H9 (cell line): ENCODE measurements around the gene GTF2A1L. TPM values are rescaled to one million over a fixed set of nuclear protein-coding genes. Genes with fewer than 3 reads are reported as not detected.

Source experiments
- DNase-seq: peaks from one replicate; pipeline ENCODE4 v3.0.0-alpha.2; 2017
- H2AFZ ChIP-seq: one replicate; pipeline ENCODE4 v1.6.1; 2013; ENCODE audit warnings: mild to moderate bottlenecking, low read length, control low read depth, moderate library complexity
- H2AK5ac ChIP-seq: 2 replicates; pipeline ENCODE4 v1.6.1; 2013; ENCODE audit warnings: low read length, control low read depth, mixed read lengths; ENCODE audit not compliant: insufficient read length
- H2BK120ac ChIP-seq: one replicate; pipeline ENCODE4 v1.6.1; 2013; ENCODE audit warnings: low read depth, mild to moderate bottlenecking, low read length, control low read depth, inconsistent platforms; ENCODE audit not compliant: poor library complexity, severe bottlenecking
- H2BK12ac ChIP-seq: 2 replicates; pipeline ENCODE4 v1.6.1; 2013; ENCODE audit warnings: low read length, control low read depth, mixed read lengths, low read depth; ENCODE audit not compliant: insufficient read length
- H2BK15ac ChIP-seq: 2 replicates; pipeline ENCODE4 v1.6.1; 2013; ENCODE audit warnings: low read depth, low read length, control low read depth
- H2BK20ac ChIP-seq: one replicate; pipeline ENCODE4 v1.6.1; 2013; ENCODE audit warnings: low read depth, mild to moderate bottlenecking, low read length, control low read depth, inconsistent platforms; ENCODE audit not compliant: poor library complexity, severe bottlenecking
- H2BK5ac ChIP-seq: 2 replicates; pipeline ENCODE4 v1.6.1; 2013; ENCODE audit warnings: low read length, control low read depth, mixed read lengths; ENCODE audit not compliant: insufficient read length
- H3K14ac ChIP-seq: 2 replicates; pipeline ENCODE4 v1.6.1; 2013; ENCODE audit warnings: low read length, control low read depth; ENCODE audit not compliant: insufficient read depth
- H3K18ac ChIP-seq: 2 replicates; pipeline ENCODE4 v1.6.1; 2013; ENCODE audit warnings: low read depth, mild to moderate bottlenecking, mixed read lengths, low read length, control low read depth; ENCODE audit not compliant: insufficient read length
- H3K23ac ChIP-seq: 2 replicates; pipeline ENCODE4 v1.6.1; 2013; ENCODE audit warnings: low read length, control low read depth, mixed read lengths, low read depth; ENCODE audit not compliant: insufficient read length
- H3K23me2 ChIP-seq: 2 replicates; pipeline ENCODE4 v1.6.1; 2013; ENCODE audit warnings: low read depth, mild to moderate bottlenecking, mixed read lengths, low read length, control low read depth; ENCODE audit not compliant: insufficient read length, poor library complexity, severe bottlenecking
- H3K27ac ChIP-seq: 2 replicates; pipeline ENCODE4 v1.5.1; 2013; ENCODE audit warnings: low read length, control low read depth, mixed read lengths, low read depth; ENCODE audit not compliant: insufficient read length
- H3K27me3 ChIP-seq: 2 replicates; pipeline ENCODE4 v1.6.1; 2013; ENCODE audit warnings: low read length, control low read depth, inconsistent platforms; ENCODE audit not compliant: insufficient read depth
- H3K4ac ChIP-seq: 2 replicates; pipeline ENCODE4 v1.6.1; 2013; ENCODE audit warnings: low read depth, mild to moderate bottlenecking, control low read depth, inconsistent platforms, low read length, moderate library complexity
- H3K4me1 ChIP-seq: 2 replicates; pipeline ENCODE4 v1.6.1; 2013; ENCODE audit warnings: low read length, control low read depth, inconsistent platforms; ENCODE audit not compliant: insufficient read depth
- H3K4me2 ChIP-seq: 2 replicates; pipeline ENCODE4 v1.6.1; 2013; ENCODE audit warnings: low read length, control low read depth, mixed read lengths; ENCODE audit not compliant: insufficient read length, insufficient read depth
- H3K56ac ChIP-seq: 2 replicates; pipeline ENCODE4 v1.6.1; 2013; ENCODE audit warnings: low read depth, mild to moderate bottlenecking, mixed read lengths, low read length, control low read depth; ENCODE audit not compliant: insufficient read length
- H3K79me1 ChIP-seq: 2 replicates; pipeline ENCODE4 v1.6.1; 2013; ENCODE audit warnings: low read depth, mild to moderate bottlenecking, moderate library complexity, low read length, control low read depth, inconsistent platforms; ENCODE audit not compliant: insufficient read depth, poor library complexity, severe bottlenecking
- H3K79me2 ChIP-seq: 2 replicates; pipeline ENCODE4 v1.6.1; 2013; ENCODE audit warnings: low read length, control low read depth, inconsistent platforms; ENCODE audit not compliant: insufficient read depth
- H3K9ac ChIP-seq: 2 replicates; pipeline ENCODE4 v1.6.1; 2013; ENCODE audit warnings: low read length, control low read depth, mixed read lengths; ENCODE audit not compliant: insufficient read length; ENCODE audit errors: extremely low read depth
- H3K9me3 ChIP-seq: one replicate; pipeline ENCODE4 v1.6.1; 2013; ENCODE audit warnings: low read depth, low read length, inconsistent platforms; ENCODE audit not compliant: control insufficient read depth
- H3T11ph ChIP-seq: one replicate; pipeline ENCODE4 v1.6.1; 2013; ENCODE audit warnings: mild to moderate bottlenecking, low read length, control low read depth, inconsistent platforms
- H4K20me1 ChIP-seq: one replicate; pipeline ENCODE4 v1.6.1; 2013; ENCODE audit not compliant: control insufficient read depth, insufficient read length, insufficient read depth
- H4K5ac ChIP-seq: 2 replicates; pipeline ENCODE4 v1.6.1; 2013; ENCODE audit warnings: low read depth, mild to moderate bottlenecking, mixed read lengths, low read length, control low read depth; ENCODE audit not compliant: insufficient read length
- H4K8ac ChIP-seq: replicated peaks from 2 replicates; pipeline ENCODE4 v1.6.1; 2013; ENCODE audit warnings: low read length, control low read depth, mixed read lengths, low read depth; ENCODE audit not compliant: insufficient read length
- H4K91ac ChIP-seq: 2 replicates; pipeline ENCODE4 v1.6.1; 2013; ENCODE audit warnings: low read depth, mild to moderate bottlenecking, moderate library complexity, mixed read lengths, low read length, control low read depth; ENCODE audit not compliant: insufficient read length
- H3K27ac Mint-ChIP-seq, 3 experiments: 2 replicates in 2 of 3; 3 replicates in 1 of 3; pipeline ENCODE4 v1.8.0; 2020 to 2021; ENCODE audit warnings: mixed read lengths in 3 of 3, mild to moderate bottlenecking in 1 of 3, moderate library complexity in 1 of 3
- H3K27me3 Mint-ChIP-seq: 2 replicates; pipeline ENCODE4 v1.8.0; 2021; ENCODE audit warnings: low read depth, mild to moderate bottlenecking, moderate library complexity, mixed read lengths
- H3K36me3 Mint-ChIP-seq, 3 experiments: 2 replicates in 2 of 3; 3 replicates in 1 of 3; pipeline ENCODE4 v1.8.0; 2020 to 2021; ENCODE audit warnings: low read depth in 3 of 3, mixed read lengths in 3 of 3; ENCODE audit not compliant: insufficient read depth in 1 of 3
- H3K4me1 Mint-ChIP-seq, 2 experiments: 2 replicates each; pipeline ENCODE4 v1.8.0; 2020; ENCODE audit warnings: mixed read lengths in 2 of 2
- H3K4me3 Mint-ChIP-seq, 2 experiments: 2 replicates in 1 of 2; 3 replicates in 1 of 2; pipeline ENCODE4 v1.8.0; 2020 to 2021; ENCODE audit warnings: mild to moderate bottlenecking in 2 of 2, mixed read lengths in 2 of 2, moderate library complexity in 1 of 2
- H3K9me3 Mint-ChIP-seq, 2 experiments: 2 replicates in 1 of 2; 3 replicates in 1 of 2; pipeline ENCODE4 v1.8.0; 2020; ENCODE audit warnings: mild to moderate bottlenecking in 2 of 2, mixed read lengths in 2 of 2, moderate library complexity in 1 of 2
- WGBS: extraction: QIAGEN DNeasy Blood & Tissue Kit; methylation state at CpG from one replicate; pipeline ENCODE4 v1.1.7; 2013; ENCODE audit warnings: missing lambda C conversion rate, low lambda C conversion rate, mixed read lengths; ENCODE audit not compliant: insufficient read length; ENCODE audit errors: extremely low coverage; 5-methylcytosine and 5-hydroxymethylcytosine counted together
- total RNA-seq: library from RNA; stranded (reverse); gene quantifications from 2 replicates; pipeline ENCODE4 v1.2.1, GENCODE V29; 2021
- TF ChIP-seq, protein P1 (sequence below): fragments of 200-600 bp; sonication (generic); conservative IDR thresholded peaks from 3 replicates; pipeline ENCODE4 v1.8.0; 2021; ENCODE audit warnings: antibody characterized with exemption, mild to moderate bottlenecking

The GTF2A1L gene
- total RNA-seq, 1 experiment from 2014 or later, result not detected

GRCh38 chr2:48668992-48669391 is 51.3 kb downstream of the GTF2A1L start:
- no peak overlapping the region for H2BK12ac ChIP-seq
- H4K91ac ChIP-seq, result no peak overlapping the region
- no peak overlapping the region for H4K5ac ChIP-seq
- no peak for DNase-seq
- no peak overlapping the region for H2BK20ac ChIP-seq
- H2AFZ ChIP-seq, result no peak overlapping the region
- H2BK120ac ChIP-seq, result no peak overlapping the region
- no peaks in the 10 kb centered on the region for H3K79me1 ChIP-seq
- Mint-ChIP-seq H3K27me3 (no peaks in the 10 kb centered on the region), H3K36me3 (no peaks in the 10 kb centered on the region; a peak in 1 of 7 replicates), H3K4me3 (no peak overlapping the region), H3K4me1 (no peaks in the 10 kb centered on the region), H3K27ac (no peak overlapping the region), H3K9me3 (peaks cover 4 to 8% of the 10 kb centered on the region in 2 experiments; a peak in 4 of 5 replicates)
- H3K23me2 ChIP-seq, result no peaks in the 10 kb centered on the region
- no peak overlapping the region for H3K27ac ChIP-seq
- H4K8ac ChIP-seq, result no peak overlapping the region
- 100% methylated on average over 1 of the region's 1 CpG for WGBS
- H3K4me2 ChIP-seq, result no peak overlapping the region
- no peak overlapping the region for H2BK15ac ChIP-seq
- H3K18ac ChIP-seq, result no peak overlapping the region
- H2AK5ac ChIP-seq, result no peak overlapping the region
- H3K4ac ChIP-seq, result no peak overlapping the region
- H3K9me3 ChIP-seq, result no peaks in the 10 kb centered on the region
- no peak overlapping the region for H3K14ac ChIP-seq
- no peaks in the 10 kb centered on the region for H3K79me2 ChIP-seq
- TF ChIP-seq, protein P1, sequence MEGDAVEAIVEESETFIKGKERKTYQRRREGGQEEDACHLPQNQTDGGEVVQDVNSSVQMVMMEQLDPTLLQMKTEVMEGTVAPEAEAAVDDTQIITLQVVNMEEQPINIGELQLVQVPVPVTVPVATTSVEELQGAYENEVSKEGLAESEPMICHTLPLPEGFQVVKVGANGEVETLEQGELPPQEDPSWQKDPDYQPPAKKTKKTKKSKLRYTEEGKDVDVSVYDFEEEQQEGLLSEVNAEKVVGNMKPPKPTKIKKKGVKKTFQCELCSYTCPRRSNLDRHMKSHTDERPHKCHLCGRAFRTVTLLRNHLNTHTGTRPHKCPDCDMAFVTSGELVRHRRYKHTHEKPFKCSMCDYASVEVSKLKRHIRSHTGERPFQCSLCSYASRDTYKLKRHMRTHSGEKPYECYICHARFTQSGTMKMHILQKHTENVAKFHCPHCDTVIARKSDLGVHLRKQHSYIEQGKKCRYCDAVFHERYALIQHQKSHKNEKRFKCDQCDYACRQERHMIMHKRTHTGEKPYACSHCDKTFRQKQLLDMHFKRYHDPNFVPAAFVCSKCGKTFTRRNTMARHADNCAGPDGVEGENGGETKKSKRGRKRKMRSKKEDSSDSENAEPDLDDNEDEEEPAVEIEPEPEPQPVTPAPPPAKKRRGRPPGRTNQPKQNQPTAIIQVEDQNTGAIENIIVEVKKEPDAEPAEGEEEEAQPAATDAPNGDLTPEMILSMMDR, result no peak
- no peaks in the 10 kb centered on the region for H4K20me1 ChIP-seq
- H2BK5ac ChIP-seq, result no peak overlapping the region
- no peaks in the 10 kb centered on the region for H3K4me1 ChIP-seq
- H3K9ac ChIP-seq, result no peak overlapping the region
- H3K23ac ChIP-seq, result no peak overlapping the region
- H3T11ph ChIP-seq, result no peak overlapping the region
- H3K56ac ChIP-seq, result no peak overlapping the region
- H3K27me3 ChIP-seq, result no peaks in the 10 kb centered on the region
